GM12892 (cell line): ENCODE results near the gene EML1.

ENCODE experiments used
- POLR2A ChIP-seq: IDR thresholded peaks from 2 replicates; pipeline ENCODE4 v1.6.1; 2011; ENCODE audit warnings: low read depth, low read length, control low read depth
- POLR2AphosphoS5 ChIP-seq: IDR thresholded peaks from 2 replicates; pipeline ENCODE4 v1.6.1; 2011; ENCODE audit warnings: low read depth, low read length, control low read depth
- TAF1 ChIP-seq: IDR thresholded peaks from 2 replicates; pipeline ENCODE4 v1.6.1; 2011; ENCODE audit warnings: low read depth, mild to moderate bottlenecking, control low read depth, low read length, borderline replicate concordance

- no peak for TF ChIP-seq POLR2AphosphoS5
- TF ChIP-seq POLR2A, result no peak
- no peak for TF ChIP-seq TAF1
Measured at GRCh38 chr14:99789581-99789980, 3.6 kb upstream of the EML1 start.
